GM12891 (cell line): ENCODE measurements around the gene KRTAP4-5.
"Not testable (repeated sequence)": the region's sequence is repeated elsewhere in the genome, so short reads cannot be mapped to it uniquely, and the experiment has no call there.

ENCODE experiments used
- DNase-seq: peaks from one replicate; pipeline ENCODE4 v3.0.0; 2011; ENCODE audit warnings: low spot score; ENCODE audit not compliant: insufficient read length
- FAIRE-seq: peaks from 2 replicates; lab custom pipeline; 2011; peaks lifted over from hg19 to GRCh38; lab: Jason Lieb, UNC
- PAX5 ChIP-seq: IDR thresholded peaks from 2 replicates; pipeline ENCODE4 v1.6.1; 2011; ENCODE audit warnings: low read length, moderate library complexity, mild to moderate bottlenecking; ENCODE audit not compliant: insufficient read depth, severe bottlenecking
- POLR2A ChIP-seq: IDR thresholded peaks from 2 replicates; pipeline ENCODE4 v1.6.1; 2011; ENCODE audit warnings: low read depth, low read length, control low read depth
- POLR2AphosphoS5 ChIP-seq: IDR thresholded peaks from 2 replicates; pipeline ENCODE4 v1.6.1; 2011; ENCODE audit warnings: low read depth, low read length, control low read depth
- POU2F2 ChIP-seq: IDR thresholded peaks from 2 replicates; pipeline ENCODE4 v1.6.1; 2011; ENCODE audit warnings: low read depth, mild to moderate bottlenecking, control low read depth, low read length, moderate library complexity
- SPI1 ChIP-seq: IDR thresholded peaks from 2 replicates; pipeline ENCODE4 v1.6.1; 2011; ENCODE audit warnings: low read depth, low read length, control low read depth
- TAF1 ChIP-seq: IDR thresholded peaks from 2 replicates; pipeline ENCODE4 v1.6.1; 2011; ENCODE audit warnings: low read depth, low read length, control low read depth

The KRTAP4-5 gene

GRCh38 chr17:41147531-41148204 is 2.0 kb downstream of the KRTAP4-5 start:
- no peak for FAIRE-seq
- TF ChIP-seq POU2F2 (no peak), SPI1 (no peak)
- DNase-seq, result no peak

- DNase-seq (no peak), FAIRE-seq (no peak)
- TF ChIP-seq POLR2A (no peak), POLR2AphosphoS5 (no peak), POU2F2 (no peak), PAX5 (no peak), SPI1 (no peak), TAF1 (no peak)
Observed at GRCh38 chr17:41145261-41145660, 4.4 kb downstream of the KRTAP4-5 start.

- DNase-seq (no peak), FAIRE-seq (no peak)
- TF ChIP-seq POLR2A (no peak), POLR2AphosphoS5 (no peak), SPI1 (no peak), TAF1 (no peak), POU2F2 (no peak), PAX5 (no peak)
Observed at GRCh38 chr17:41144846-41145245, 4.8 kb downstream of the KRTAP4-5 start.

GRCh38 chr17:41141361-41141760 is 8.3 kb downstream of the KRTAP4-5 start:
- TF ChIP-seq POLR2A (no peak), POU2F2 (no peak), POLR2AphosphoS5 (no peak), PAX5 (no peak), SPI1 (no peak), TAF1 (no peak)
- FAIRE-seq (no peak), DNase-seq (no peak)

- no peak for TF ChIP-seq TAF1
- no peak for DNase-seq
- no peak for FAIRE-seq
Observed at GRCh38 chr17:41140360-41141131, 9.1 kb downstream of the KRTAP4-5 start, which contains the start of gene KRTAP4-6. TSS of gene KRTAP4-6 (minus strand) at chr17:41140544. CDS start at chr17:41140487, 57 bp downstream.

GRCh38 chr17:41139865-41140264 is 9.8 kb downstream of the KRTAP4-5 start:
- DNase-seq, FAIRE-seq: not testable (repeated sequence)

GRCh38 chr17:41133880-41134735 is 15.5 kb downstream of the KRTAP4-5 start:
- no peak for DNase-seq
- TF ChIP-seq PAX5 (no peak), POLR2AphosphoS5 (no peak), POLR2A (no peak), SPI1 (no peak), POU2F2 (no peak), TAF1 (no peak)
- FAIRE-seq, result no peak

GRCh38 chr17:41131979-41132378 is 17.6 kb downstream of the KRTAP4-5 start:
- no peak for DNase-seq
- FAIRE-seq, result no peak
- TF ChIP-seq POLR2AphosphoS5, result no peak
- TF ChIP-seq TAF1, result no peak
- TF ChIP-seq POLR2A, result no peak
- TF ChIP-seq POU2F2, result no peak
- TF ChIP-seq PAX5, result no peak

GRCh38 chr17:41127371-41127770 is 22.3 kb downstream of the KRTAP4-5 start:
- FAIRE-seq, result no peak
- DNase-seq, result no peak
- TF ChIP-seq SPI1, result no peak
- no peak for TF ChIP-seq POLR2AphosphoS5
- TF ChIP-seq POU2F2, result no peak
- no peak for TF ChIP-seq POLR2A
- TF ChIP-seq PAX5, result no peak
- TF ChIP-seq TAF1, result no peak
